ENCODE measurements around the gene SLC35A2.
A peak's percentile ranks its signal among the peaks of the same experiment; 100 is the strongest.

The SLC35A2 gene

DNA sequence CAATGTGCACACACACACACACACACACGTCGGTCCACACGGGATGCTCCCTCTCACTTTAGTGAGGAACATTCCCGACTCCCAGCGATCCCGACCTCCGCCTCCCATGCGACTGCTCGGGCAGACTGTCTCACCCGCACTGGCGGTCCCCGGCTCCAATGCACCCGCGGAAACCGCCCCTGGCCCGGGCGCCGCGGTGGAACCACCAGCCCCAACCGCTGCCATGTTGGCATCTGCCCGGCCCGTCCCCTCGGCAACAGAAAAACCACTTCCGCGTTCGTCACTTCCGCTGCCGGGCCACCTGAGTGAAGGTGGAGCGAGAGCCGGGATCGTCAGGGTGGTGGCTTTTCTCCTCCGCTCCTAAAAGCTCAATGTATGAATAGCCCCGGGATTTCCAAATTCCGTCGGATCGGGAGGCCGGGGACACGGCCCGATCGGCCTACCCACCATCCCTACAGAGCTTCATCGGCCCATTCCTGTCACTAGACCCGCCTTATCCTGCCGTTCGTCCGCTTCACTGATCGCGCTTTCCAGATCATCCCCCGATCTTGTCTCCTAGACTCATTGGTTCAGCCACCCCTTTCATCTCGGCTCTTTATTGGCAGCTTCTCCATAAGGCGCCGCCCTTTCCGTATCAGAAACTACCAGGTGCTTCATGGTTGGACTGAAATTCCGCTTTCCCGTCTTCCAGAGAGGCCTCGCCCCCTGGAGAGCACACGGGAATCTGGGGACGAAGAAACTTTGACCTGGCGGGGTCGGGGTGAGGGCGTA, at the start of gene SLC35A2:
Gene SLC35A2 (minus strand): TSS at position 235 of the 771 bp plus-strand sequence. CDS start 10 bp downstream, at position 225.
- peak; percentile 87 for DNase-seq

DNA sequence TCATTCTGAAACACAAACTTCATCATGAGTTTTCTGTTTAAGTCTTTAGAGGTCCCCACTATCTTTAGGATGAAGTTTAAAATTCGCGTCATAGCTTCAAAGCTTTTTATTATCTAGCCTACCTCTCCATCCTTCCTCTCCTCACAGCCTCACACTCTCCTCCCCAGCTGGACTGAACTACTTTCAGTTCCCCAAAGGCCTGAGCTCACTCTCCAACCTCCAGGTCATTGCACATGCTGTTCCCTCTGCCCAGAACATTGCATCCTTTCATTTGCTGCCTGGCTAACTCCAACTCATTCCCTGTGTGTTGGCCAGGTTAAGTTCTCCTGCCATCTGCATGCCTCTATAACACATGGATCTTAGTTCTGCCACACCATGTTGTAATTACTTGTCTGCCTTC, 48.8 kb upstream of the SLC35A2 start:
- no peak for DNase-seq

DNA sequence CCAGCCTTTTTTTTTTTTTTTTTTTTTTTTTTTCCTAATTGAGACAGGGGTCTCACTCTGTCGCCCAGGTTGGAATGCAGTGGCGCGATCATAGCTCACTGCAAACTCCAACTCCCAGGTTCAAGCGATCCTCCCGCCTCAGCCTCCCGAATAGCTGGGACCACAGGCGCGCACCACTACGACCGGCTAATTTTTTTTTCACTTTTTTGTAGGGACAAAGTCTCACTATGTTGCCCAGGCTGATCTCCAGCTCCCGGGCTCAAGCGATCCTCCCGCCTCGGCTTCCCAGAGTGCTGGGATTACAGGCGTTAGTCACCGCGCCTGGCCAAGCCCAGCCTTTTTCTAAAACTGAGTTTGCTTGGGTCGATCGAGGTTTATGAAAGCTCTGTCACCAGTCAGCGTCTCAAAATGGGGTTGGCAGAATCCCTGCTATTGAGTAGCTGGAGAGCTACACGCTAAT, 47.2 kb upstream of the SLC35A2 start:
- DNase-seq, result peak; percentile 51

DNA sequence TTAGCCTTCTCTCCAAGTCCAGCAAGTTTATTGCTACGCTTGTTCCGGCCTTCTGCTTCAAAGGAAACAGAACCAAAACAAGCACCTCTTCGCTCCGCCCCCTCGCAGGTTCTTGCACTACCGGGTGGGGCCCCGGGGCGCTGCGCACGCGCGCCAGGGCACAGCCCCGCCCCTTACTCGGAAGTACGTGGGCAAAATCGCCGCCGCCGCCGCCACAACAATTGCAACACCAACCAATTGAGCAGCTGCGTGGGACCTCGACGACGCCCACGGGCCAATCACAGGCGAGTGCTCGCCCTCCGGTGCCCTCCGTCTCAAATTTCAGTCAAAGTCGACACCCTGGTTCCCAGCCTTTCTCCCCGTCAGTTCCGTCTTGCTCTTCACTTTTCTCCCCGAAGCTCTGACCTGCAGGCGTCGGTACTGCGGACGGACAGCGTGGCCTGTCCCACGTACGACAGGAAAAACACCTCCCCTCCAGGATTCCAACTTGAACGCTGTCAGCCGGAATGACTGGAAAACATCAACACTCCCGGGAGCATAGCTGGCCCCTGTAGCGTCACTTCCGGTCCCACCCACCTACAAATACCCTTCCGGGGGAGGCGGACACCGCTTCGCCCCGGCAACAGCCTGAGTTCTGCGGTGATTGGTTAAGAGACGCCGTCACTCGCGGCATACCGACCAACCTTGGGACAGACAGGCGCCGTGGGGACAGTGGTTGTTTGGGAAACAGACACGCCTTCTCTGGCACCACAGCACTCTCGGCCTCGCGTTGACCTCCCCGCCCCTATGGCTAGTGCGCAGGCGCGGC, 46.6 kb upstream of the SLC35A2 start:
- peak; percentile 98 for DNase-seq

DNA sequence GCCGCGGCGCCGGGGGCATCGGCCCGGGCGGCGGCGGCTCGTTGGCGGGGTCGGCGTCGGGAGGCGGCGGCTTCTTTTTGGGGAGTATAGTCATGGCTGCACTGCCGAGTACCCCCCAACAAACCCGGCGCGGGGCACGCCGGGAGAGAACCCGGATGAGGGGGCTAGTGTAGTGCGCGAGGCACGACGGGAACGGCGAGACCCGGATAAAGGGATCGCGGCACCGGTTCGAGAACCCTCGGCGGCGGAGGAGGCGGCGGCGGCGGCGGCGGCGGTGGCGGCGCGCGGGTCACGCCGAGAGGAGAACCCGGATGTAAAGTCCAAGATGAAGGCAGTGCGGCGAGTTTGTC, 46.0 kb upstream of the SLC35A2 start, which contains the start of gene OTUD5:
Gene OTUD5 (minus strand): TSS at position 131 of the 350 bp plus-strand sequence. CDS start 37 bp downstream, at position 94.
- DNase-seq, result peak; percentile 81

DNA sequence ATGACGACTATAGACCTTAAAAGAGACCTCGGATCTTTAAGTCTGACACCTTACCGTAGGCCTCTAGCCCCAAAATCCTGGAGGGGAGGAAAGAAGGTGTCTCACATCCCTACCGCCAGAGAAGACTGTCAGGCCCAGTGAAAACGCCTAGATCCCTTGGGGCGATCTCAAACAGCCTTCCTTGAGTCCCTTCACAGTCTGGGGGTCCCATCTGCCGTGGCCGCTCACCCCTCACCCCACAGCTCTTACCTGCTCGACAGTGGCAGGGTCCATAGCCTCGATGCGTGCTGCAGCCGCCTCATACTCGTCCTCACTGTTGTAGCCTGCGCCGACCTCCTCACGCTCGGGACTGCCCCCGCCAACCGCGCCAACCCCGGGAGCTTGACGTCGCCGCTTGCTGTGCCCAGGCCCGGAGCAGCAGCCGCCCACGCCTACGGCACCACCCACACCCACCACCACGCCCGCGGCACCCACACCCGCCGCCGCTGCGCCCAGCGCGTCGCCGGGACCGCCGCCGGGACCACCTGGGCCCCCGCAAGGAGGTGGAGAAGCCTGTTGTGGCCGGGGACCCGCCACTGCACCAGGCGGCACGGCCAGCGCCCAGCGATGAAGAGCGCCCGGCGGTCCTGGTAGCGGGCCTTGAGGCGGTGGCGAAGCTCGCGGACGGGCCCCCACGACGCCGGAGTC, 45.4 kb upstream of the SLC35A2 start:
- DNase-seq, result no peak

DNA sequence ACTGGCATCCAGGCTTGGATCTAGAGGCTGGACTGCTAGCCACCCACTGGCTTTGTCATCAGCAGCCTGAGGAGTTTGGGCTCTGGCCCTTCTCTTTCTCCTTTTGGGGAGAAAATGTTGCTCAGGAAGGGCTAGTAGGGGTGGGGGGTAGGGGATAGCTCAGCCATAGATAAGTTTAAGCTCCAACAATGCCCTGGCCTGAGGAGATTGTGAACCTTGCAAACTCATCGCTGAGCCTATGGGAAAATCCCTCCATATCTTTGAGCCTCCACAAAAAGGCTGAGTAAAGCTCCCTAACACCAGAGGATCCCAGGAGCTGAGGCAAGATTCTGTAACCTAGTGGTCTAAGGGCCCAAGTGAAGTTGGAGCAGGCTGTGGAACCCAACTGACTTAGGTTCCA, 37.1 kb upstream of the SLC35A2 start:
- DNase-seq, result no peak

DNA sequence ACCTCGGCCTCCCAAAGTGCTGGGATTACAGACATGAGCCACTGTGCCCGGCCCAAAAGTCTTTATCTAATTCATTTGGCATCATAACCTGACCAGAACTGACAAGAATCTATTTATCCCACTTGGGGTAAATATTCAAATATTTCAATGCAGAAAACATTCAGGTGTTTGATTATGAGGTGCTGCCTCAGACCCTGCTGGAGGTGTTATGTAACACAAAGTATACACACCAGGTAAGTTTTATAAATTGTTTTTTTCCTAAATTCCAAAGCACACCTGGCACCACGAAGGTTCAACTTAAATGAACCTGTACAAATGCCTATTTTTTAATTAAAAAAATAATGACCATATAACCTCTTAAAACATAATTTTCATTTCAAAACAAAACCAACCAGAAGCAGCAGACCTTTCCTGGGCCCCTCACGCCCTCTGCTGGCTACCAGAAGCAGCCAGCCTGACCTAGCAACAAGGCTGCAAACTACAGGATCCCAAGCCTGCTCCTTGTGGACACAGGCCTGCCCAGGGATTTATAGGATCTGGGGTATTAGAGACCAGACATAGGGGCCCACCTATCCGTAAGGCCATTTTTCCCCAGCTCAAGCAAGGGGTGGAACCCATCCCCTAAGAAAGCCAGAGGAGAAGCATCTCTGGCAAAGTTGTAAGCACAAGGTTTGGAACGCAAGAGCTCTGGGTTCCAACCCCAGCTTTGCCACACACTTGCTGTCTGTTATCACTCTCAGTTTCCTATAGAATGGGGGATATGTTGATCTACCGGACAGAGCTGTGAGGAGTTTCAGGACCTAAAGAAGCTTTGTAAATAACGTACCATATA, 34.3 kb upstream of the SLC35A2 start:
- no peak for DNase-seq

DNA sequence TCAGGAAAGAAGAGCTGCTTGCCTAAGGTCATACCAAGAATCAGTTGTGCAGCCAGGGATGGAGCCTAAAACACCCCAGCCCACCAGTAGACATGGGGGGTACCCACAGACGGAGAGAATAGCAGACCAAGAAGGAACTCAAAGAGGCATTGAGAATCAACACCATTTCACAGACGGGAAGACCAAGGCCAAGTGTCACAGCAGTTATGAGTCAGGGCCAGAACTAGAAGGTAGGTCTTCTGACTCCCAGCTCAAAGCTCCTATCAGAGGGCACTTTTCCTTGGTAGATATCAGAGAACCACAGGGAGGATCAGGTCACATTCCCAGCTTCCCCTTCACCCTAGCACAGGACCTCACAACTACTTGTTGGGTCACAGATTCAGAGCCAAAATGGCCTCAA, 31.4 kb upstream of the SLC35A2 start:
- DNase-seq, result no peak

DNA sequence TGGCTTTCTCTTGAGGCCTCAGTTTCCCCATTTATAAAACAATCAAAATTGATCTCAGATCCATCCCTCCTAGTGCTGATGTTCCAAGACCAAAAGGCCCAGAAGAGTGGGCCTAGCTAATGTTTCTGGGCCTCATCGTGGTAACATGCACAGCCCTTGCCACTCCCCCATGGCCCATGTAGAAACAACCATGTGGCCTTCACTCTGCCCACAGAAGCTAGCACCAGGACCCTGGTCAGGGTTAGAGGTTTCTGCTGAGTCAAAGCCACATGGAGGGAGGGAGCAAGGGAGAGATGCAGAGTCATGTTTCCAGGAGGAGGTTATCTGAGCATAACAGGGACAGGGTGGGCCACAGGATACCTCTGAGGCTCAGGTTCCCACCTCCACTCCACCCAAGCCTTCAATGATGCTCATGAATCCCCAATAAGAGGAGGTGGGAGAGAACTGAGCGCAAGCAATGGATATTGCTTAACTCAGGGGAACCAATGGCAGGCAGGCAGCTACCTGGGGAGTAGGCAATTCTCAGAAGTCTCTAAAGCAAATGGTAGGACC, 29.0 kb upstream of the SLC35A2 start:
- no peak for DNase-seq

DNA sequence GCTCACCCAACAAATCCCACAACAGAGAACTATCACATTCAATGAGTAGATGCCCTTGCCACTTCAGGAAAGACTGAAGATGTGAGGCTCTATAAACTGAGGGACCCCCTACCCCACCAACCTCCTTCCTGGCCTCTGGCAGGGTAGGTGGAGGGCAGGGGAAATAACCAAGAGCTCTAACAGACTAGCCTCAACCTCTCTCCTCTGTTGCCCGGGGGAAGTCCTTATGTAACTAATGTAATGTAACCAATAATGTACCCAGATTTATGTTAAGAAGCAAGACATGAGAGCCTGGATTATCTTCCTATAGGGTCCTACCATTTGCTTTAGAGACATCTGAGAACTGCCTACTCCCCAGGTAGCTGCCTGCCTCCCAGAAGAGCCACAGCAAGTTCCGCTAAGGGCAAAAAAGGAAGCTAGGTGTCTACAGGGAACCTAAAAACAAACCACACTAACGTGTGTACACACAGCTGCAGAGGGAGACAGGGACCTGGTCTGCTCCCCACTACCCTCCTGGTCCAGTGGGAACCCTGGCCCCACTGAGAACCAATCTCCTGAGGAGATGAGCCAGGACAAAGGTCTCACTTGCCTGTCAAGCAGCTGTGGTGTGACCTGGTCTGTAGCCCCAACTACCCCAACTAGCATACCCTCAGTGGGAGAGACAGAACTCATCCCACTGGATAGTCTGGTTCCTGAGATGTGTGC, 28.2 kb upstream of the SLC35A2 start:
- no peak for DNase-seq

DNA sequence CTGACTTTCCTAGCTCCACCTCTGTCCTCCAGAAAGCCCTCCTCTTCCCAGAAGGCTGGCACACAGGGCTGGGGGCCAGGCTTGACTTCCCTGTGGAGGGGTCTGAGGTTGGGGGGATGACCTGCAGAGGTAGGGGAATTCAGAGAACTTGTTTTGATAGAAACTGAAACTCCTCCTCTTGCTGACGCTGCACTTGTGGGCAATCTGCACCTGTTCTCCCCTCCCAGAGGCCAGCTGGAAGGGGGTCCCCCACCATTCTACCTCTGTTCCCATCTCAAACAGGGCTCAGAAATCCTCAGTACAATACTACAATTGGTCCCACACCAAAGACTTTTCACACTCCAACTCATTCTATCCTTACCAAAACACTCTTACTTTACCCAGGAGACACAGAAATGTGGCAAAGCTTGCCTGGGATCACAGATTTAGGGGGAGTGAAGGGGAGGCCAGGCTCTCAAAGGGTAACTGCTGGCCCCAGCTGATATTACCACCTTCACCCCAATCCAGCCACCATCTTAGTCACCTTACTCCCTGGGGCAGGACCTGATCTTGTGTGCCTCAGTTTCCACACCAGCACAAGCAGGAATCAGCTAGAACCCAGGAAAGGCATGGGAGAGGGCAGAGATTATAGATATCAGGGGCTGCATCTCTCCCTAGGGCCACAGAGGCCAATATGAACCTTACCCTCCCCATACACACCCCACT, 27.4 kb upstream of the SLC35A2 start:
- DNase-seq, result no peak

DNA sequence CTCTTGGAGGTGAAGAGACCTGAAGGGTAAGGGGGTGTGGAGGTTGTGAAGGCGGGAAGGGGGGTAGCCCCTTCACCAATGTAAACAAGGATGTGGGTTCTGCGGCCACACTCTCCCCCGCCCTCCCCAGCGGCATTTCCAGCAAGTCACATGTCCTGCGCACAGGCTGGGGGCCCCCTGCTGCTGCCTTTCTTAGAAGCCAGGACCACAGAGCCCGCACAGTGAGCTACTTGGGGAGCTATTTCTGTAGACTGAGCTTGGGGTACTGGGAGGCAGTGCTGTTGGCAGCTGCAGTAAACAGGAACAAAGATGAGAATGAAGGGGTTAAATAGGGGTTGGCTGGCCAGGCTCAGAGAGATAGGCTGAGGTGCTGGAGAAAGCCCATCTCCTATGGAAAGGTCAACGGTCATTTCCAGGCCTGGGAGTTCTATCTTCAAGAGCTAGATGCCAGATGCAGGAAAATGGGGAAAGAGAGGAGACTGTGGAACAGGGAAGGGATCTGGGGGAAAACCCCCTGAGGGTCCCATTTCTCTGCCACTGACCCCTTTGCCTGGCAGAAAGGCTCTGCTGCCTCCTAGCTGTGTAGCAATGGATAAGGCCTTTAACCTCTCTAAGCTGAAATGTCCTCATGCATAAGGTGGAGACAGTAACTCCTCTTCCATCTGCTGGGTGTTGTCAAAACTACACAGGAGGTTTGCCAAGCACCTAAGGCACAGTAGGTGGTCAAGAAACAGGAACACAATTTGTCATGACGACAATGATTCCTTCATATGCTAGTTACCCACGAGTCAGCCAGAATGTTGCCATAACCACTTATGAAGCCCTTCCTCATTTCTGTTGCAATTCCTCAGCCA, 25.8 kb upstream of the SLC35A2 start:
- no peak for DNase-seq

DNA sequence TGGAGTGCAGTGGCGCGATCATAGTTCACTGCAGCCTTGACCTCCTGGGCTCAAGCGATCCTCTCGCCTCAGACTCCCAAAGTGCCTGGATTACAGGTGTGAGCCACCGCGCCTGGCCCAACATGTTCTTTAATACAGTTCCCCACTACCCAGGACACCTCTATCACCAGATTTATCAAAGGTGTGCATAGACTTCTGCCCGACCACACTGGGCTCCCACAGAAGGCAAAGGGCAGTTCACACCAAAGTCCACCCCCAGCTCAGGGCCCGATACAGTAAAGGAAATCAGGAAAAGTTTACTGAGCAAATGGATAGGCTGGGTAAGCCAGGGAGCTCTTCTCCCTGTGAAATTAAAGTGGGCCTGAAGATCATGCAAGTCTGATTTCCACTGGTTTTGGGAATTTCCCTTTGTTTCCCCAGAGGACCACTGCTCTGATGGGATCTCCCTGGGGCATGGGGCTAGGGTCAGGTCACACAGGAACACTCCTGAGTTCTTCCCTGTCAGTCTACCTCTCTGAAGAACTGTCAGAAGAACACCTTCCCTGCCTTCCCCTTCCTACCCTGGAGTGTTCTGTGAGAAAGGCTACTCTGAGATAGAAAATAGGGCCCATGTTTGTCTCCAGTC, 25.1 kb upstream of the SLC35A2 start:
- no peak for DNase-seq

DNA sequence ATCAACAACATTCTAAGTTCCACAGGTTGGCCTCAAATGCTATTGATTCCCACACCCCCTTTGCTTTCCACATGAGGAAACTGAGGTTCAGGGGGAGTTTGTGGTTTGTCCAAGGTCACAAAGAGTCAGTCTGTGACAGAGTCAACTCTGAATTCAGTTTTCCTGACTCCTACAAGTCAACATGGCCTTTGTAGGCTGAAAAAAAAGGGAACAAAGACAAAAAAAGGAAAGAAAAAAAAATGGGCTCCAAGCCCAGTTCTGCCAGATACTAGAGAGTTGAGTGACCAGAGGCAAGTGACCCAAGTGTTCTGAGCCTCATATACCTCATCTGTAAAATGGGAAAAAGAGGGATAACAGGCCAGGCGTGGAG, 23.8 kb upstream of the SLC35A2 start:
- no peak for DNase-seq

DNA sequence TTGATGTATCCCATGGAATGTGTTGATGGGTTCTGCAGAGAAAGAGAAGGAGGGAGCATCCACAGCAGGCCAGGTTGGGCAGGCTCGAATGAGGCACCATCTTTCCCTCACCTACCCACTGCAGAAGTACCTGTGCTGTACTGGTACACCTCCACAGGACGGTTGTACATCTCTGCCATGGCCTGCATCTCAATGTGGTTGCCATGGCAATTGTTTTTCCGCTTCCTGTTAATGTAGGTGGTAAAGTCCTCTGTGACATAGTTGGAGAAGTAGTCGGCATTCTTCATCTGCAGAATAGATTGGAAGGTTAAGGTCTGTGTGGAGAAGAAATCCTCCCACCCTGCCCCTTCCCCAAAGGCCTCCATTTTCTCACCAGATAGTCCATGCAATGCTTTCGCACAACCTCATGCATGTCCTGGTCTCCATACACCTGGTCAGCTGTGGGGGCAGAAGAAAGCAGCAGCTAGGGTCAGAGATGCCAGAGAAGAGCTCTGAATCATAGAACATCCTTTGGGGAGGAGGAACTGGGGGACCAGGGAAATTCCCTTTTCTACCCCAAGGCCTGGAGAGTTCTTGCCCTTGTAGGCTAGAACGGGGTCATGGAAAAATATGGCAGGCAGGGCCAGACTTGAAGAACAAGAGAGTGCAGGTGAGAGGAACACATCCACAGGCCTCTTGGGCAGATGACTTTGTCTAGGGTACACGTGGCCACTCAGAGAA, 23.3 kb upstream of the SLC35A2 start:
- no peak for DNase-seq

DNA sequence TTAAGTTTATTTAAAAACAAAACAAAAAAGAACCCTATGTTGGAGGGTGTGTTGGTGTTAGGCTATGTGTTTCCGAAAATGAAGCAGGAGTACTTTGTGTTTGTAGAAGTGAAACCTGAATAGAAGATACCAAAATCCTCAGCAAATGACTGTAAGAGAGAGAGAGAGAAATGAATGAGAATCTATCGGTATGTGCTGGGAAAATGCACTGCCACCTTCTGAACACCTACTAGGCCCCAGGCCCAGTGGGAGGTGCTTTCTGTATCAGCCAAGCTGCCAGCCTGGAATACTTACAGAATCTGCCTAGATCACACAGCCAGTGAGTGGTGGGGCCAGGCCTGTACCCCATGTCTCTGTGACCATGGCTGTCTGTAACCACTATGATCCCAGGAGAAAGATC, 22.3 kb upstream of the SLC35A2 start:
- no peak for DNase-seq

DNA sequence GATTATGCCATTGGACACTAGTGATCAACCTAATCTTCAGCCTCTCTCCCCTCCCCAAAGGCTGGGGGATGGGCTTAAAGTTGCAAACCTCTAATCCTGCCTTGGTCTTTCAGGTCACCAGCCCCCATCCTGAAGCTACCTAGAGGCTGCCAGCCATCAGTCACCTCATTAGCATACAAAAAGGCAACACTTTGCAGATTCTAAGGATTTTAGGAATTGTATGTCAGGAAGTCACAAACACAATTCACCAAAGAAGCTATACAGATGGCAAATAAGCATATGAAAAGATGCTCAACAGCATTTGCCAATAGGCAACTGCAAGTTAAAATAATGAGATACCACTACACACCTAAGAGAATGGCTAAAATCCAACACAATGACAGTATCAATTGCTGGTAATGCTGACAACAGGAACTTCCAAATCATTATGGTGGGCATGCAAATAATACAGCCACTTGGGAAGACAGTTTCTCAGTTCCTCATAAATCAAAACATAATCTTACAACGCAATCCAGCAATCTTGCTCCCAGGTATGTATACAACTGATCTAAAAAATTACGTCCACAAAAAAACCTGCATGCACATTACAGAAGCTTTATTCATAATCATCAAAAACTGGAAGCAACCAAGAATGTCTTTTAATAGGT, 16.4 kb upstream of the SLC35A2 start:
- DNase-seq, result no peak
